Measurements from ENCODE around the gene BST1.

- no peak for TF ChIP-seq POLR2A (IDR thresholded peaks at IDR 0.05)
- no peak for TF ChIP-seq POLR2AphosphoS5 (IDR thresholded peaks at IDR 0.05)
Observed at GRCh38 chr4:15718959-15719358, 16.1 kb downstream of the BST1 start.

Data from spleen (tissue), 3 donors.